OCI-LY3 (cell line): ENCODE results near the gene SPINDOC.

Experiments
- EZH2phosphoT487 ChIP-seq: fragments of 200-600 bp; shearing (Covaris generic); IDR thresholded peaks from 2 replicates; pipeline ENCODE4 v1.6.1; 2018; ENCODE audit warnings: antibody characterized with exemption, mixed run types, low read depth
- TF ChIP-seq, protein P1 (sequence below): fragments of 200-600, 300-600 bp; sonication (generic); IDR thresholded peaks from 2 replicates; pipeline ENCODE4 v1.5.1; 2014; ENCODE audit warnings: antibody characterized with exemption, low read length, low read depth

DNA sequence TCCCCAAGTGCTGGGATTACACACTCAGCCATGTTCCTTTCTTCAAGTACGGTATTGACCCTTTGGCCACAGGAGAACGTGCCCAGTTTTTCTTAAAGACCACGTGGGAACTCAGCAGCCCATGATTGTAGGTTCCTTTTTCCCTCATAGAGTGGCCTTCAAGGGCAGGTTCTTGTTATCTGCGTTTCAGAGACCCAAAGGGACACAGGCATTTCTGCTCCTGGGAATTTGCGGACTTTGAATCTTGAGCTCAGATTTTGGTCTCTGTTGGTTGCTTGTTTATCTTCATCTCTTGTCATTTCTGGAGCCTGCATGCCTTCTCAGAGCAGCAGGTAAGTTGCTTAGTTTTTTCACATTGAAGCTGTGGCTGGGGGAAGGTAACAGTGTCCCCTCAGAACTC is 37.7 kb downstream of the SPINDOC start:
- TF ChIP-seq, protein P1, sequence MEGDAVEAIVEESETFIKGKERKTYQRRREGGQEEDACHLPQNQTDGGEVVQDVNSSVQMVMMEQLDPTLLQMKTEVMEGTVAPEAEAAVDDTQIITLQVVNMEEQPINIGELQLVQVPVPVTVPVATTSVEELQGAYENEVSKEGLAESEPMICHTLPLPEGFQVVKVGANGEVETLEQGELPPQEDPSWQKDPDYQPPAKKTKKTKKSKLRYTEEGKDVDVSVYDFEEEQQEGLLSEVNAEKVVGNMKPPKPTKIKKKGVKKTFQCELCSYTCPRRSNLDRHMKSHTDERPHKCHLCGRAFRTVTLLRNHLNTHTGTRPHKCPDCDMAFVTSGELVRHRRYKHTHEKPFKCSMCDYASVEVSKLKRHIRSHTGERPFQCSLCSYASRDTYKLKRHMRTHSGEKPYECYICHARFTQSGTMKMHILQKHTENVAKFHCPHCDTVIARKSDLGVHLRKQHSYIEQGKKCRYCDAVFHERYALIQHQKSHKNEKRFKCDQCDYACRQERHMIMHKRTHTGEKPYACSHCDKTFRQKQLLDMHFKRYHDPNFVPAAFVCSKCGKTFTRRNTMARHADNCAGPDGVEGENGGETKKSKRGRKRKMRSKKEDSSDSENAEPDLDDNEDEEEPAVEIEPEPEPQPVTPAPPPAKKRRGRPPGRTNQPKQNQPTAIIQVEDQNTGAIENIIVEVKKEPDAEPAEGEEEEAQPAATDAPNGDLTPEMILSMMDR, result no peak
- no peak for TF ChIP-seq EZH2phosphoT487
